Tibial artery (tissue), 4 donors: ENCODE results near the gene SLC2A9.

Experiments
- DNase-seq, 2 donors: peaks; one replicate each; pipeline ENCODE4 v3.0.0-alpha.2; 2019
- H3K27ac ChIP-seq, 2 donors: fragments of 200-600 bp; sonication (generic) in 1 of 2; 1 replicate in 1 of 2; 2 replicates in 1 of 2; pipeline ENCODE4 v1.5.1; 2018 to 2019; ENCODE audit warnings: mild to moderate bottlenecking in 1 of 2
- H3K27me3 ChIP-seq, 2 donors: fragments of 200-600 bp; sonication (generic) in 1 of 2; one replicate each; pipeline versions ENCODE4 v1.5.1 to v1.6.0; 2016 to 2019
- H3K36me3 ChIP-seq, 3 donors: fragments of 200-600 bp; sonication (generic) in 2 of 3; one replicate each; pipeline ENCODE4 v1.5.1; 2016 to 2019; ENCODE audit warnings: mild to moderate bottlenecking in 2 of 3
- H3K4me1 ChIP-seq, 4 donors: fragments of 200-600 bp; sonication (generic) in 2 of 4; 1 replicate in 3 of 4; 2 replicates in 1 of 4; pipeline ENCODE4 v1.5.1; 2016 to 2019
- H3K4me3 ChIP-seq, 2 donors: fragments of 200-600 bp; sonication (generic) in 1 of 2; 1 replicate in 1 of 2; 2 replicates in 1 of 2; pipeline ENCODE4 v1.5.1; 2018 to 2019; ENCODE audit warnings: mild to moderate bottlenecking in 2 of 2
- H3K9me3 ChIP-seq, 3 donors: fragments of 200-600 bp; sonication (generic) in 1 of 3; one replicate each; pipeline ENCODE4 v1.5.1; 2016 to 2019
- intact Hi-C: fragments of 100-400 bp; cut with DNase I; formaldehyde crosslinking; loops from one replicate; pipeline ENCODE4 v1.15.0; 2023; ENCODE audit warnings: low total_unique reads
- TF ChIP-seq, protein P1 (sequence below), 2 experiments: fragments of 200-600 bp in 1 of 2; fragments of 450-650 bp in 1 of 2; IDR thresholded peaks; one replicate each; pipeline ENCODE4 v1.5.1; 2017 to 2019; ENCODE audit warnings: antibody characterized with exemption in 2 of 2, mild to moderate bottlenecking in 1 of 2, moderate library complexity in 1 of 2

SLC2A9 gene

DNA sequence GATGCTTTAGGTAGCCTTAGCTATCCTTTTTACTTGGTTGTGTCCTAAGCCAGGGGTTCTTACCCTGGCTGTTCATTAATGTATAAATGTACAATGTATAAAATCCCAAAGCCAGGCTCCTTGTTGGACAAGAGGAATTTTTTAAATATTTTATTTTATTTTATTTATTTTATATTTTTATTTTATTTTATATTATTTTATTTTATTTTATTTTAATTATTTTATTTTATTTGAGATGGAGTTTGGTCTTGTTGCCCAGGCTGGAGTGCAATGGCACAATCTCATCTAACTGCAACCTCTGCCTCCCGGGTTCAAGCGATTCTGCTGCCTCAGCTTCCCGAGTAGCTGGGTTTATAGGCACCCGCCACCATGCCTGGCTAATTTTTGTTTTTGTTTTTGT lies 8.1 kb upstream of the SLC2A9 start:
- intact Hi-C loops = no loop called here
- TF ChIP-seq, protein P1, sequence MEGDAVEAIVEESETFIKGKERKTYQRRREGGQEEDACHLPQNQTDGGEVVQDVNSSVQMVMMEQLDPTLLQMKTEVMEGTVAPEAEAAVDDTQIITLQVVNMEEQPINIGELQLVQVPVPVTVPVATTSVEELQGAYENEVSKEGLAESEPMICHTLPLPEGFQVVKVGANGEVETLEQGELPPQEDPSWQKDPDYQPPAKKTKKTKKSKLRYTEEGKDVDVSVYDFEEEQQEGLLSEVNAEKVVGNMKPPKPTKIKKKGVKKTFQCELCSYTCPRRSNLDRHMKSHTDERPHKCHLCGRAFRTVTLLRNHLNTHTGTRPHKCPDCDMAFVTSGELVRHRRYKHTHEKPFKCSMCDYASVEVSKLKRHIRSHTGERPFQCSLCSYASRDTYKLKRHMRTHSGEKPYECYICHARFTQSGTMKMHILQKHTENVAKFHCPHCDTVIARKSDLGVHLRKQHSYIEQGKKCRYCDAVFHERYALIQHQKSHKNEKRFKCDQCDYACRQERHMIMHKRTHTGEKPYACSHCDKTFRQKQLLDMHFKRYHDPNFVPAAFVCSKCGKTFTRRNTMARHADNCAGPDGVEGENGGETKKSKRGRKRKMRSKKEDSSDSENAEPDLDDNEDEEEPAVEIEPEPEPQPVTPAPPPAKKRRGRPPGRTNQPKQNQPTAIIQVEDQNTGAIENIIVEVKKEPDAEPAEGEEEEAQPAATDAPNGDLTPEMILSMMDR (IDR thresholded peaks at IDR 0.05) = no peak
- Histone ChIP-seq H3K27me3 (no peaks in the 10 kb centered on the region), H3K9me3 (no peaks in the 10 kb centered on the region), H3K4me1 (peaks cover 0 to 12% (median 3%) of the 10 kb centered on the region in 4 donors), H3K4me3 (no peak overlapping the region), H3K27ac (no peak overlapping the region), H3K36me3 (no peaks in the 10 kb centered on the region)
- no peak for DNase-seq

DNA sequence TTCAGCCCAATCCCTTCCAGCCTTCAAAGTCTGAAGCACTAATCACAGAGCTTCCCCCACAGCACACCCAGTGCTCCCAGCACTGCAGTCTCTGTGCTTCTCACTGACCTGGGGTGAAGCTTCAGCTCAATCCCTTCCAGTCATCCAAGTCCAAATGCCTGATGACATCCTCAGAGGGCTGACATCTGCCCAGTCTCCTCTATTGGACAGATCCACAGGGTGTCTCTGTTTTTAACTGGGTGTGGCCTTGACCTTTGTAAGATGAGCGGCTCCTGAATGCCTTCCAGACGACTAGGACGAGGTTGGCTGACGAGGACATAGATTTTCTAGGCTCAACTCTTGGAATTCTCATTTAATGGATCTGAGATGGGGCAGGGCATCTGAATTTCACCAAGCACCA lies 7.6 kb upstream of the SLC2A9 start:
- intact Hi-C loops = no loop called here

DNA sequence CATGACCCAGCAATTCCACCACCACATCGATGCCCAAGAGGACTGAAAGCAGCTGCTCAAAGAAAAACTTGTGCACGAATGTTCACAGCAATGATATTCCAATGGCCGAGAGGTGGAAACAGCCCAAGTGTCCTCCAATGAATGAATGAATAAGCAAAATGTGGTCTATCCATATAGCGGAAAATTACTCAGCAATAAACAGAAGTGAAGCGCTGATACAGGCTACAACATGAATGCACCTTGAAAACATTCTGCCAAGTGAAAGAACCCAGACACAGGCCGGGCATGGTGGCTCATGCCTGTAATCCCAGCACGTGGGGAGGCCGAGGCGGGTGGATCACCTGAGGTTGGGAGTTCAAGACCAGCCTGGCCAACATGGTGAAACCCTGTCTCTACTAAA lies 5.2 kb upstream of the SLC2A9 start:
- Histone ChIP-seq H3K9me3 (no peaks in the 10 kb centered on the region), H3K4me1 (peaks cover 0 to 11% (median 3%) of the 10 kb centered on the region in 4 donors), H3K4me3 (no peak overlapping the region), H3K27ac (no peak overlapping the region), H3K27me3 (no peaks in the 10 kb centered on the region), H3K36me3 (no peaks in the 10 kb centered on the region)
- DNase-seq = no peak
- TF ChIP-seq, protein P1 (IDR thresholded peaks at IDR 0.05) = no peak
- intact Hi-C loops = no loop called here

More for the DNA sequence above, 7.6 kb upstream of the SLC2A9 start:
- Histone ChIP-seq H3K4me1 (peaks cover 0 to 12% (median 3%) of the 10 kb centered on the region in 4 donors), H3K36me3 (no peaks in the 10 kb centered on the region), H3K27me3 (no peaks in the 10 kb centered on the region), H3K4me3 (no peak overlapping the region), H3K9me3 (no peaks in the 10 kb centered on the region), H3K27ac (no peak overlapping the region)
- TF ChIP-seq, protein P1 (IDR thresholded peaks at IDR 0.05) = no peak
- DNase-seq = no peak

DNA sequence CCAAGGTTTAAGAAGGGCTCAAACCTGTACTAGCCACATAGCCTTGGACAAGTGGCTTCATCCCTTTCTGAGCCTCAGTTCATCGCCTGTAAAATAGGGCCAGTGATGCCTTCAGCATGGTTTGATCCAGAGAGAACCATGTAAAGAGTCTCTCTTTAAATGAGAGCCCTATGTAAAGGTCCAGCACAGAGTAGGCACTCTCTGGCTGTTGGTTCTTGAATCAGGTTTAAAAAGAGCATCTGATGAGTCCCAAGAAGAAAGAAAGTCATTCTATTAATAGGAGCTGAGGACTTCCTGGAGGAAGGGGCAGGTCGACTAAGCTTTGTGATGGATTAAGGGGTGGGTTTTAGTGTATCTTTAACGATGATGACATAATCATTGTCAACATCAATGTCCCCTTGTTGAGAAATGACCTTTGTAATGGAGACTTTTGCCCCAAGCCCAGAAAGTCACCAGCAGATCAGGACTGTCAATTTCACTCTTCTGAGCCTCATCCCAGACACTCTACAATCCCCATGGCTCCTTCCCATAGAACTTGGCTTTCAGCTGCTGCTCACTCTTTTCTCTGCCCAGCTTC lies 4.0 kb upstream of the SLC2A9 start:
- H3K4me1 ChIP-seq = peaks cover 0 to 22% (median 12%) of the 10 kb centered on the region in 4 donors
- intact Hi-C loops = no loop called here

DNA sequence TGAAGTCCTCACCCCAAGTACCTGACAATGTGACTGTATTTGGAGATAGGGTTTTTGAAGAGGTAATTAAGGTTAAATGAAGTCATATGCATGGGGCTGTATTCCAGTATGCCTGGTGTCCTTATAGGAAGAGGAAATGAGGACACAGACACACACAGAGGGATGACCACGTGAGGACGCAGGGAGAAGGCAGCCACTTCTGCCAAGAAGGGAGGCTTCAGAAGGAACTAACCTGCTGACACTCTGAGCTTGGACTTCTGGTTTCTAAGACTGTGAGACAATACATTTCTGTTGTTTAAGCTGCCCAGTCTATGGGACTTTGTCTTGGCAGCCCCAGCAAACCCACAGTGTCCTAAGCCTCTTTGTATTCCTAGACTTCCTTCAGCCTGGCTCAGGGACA lies 3.0 kb upstream of the SLC2A9 start:
- TF ChIP-seq, protein P1 (IDR thresholded peaks at IDR 0.05) = no peak
- Histone ChIP-seq H3K36me3 (no peaks in the 10 kb centered on the region), H3K9me3 (no peaks in the 10 kb centered on the region), H3K4me1 (peaks cover 0 to 28% (median 16%) of the 10 kb centered on the region in 4 donors), H3K27ac (no peak overlapping the region), H3K4me3 (no peak overlapping the region), H3K27me3 (no peaks in the 10 kb centered on the region)
- intact Hi-C loops = loop anchor here (5.0 kb wide), 1 partner anchor 38 kb away; no protein-coding TSS in a partner anchor
- peak in 1 of 2 donors; percentile 59 for DNase-seq

More for the DNA sequence above, 4.0 kb upstream of the SLC2A9 start:
- Histone ChIP-seq H3K4me3 (no peak overlapping the region), H3K27ac (no peak overlapping the region), H3K9me3 (no peaks in the 10 kb centered on the region), H3K36me3 (no peaks in the 10 kb centered on the region), H3K27me3 (no peaks in the 10 kb centered on the region)
- TF ChIP-seq, protein P1 (IDR thresholded peaks at IDR 0.05) = no peak
- DNase-seq = no peak
